HG02943 (cell line): ENCODE measurements around the gene MRE11.
"Not testable (repeated sequence)": the region's sequence is repeated elsewhere in the genome, so short reads cannot be mapped to it uniquely, and the experiment has no call there.

Source experiments
- ATAC-seq: cut with Tn5 transposase; IDR thresholded peaks from one replicate; pipeline ENCODE4 v1.9.1; 2021; ENCODE audit warnings: mild to moderate bottlenecking, low read depth, moderate library complexity; ENCODE audit not compliant: unreplicated experiment

MRE11 gene

DNA sequence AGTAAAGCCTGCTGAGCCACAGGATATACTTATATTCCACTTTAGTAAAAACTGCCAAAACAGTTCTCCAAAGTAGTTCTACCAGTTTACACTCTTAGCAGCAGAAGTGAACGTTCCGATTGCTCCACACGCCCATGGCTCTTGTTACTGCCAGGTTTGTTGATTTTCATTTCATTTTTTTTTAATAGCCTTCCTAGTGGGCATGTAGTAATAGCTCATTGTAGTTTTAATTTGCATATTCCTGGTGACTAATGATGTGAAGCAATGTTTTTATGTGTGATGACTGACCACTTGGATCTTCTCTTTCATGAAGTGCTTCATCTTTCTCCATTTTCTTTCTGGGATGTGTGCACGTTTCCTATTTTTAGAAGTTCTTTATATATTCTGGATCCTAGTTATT, 13.8 kb upstream of the MRE11 start:
- ATAC-seq = no peak

DNA sequence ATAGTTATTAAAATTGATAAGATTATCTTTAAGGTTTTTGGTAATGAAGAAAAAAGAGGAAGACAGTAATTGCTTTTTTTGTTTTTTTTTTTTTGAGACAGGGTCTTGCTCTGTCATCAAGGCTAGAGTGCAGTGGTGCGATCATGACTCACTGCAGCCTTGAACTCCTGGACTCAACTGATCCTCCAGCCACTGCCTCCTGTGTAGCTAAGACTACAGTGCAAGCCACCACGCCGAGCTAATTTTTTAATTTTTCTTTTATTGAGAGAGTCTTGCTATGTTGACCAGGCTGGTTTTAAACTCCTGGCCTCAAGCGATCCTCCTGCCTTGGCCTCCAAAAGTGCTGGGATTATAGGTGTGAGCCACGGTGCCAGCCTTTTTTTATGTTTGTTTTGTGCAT, 12.9 kb upstream of the MRE11 start:
- not testable (repeated sequence) for ATAC-seq

DNA sequence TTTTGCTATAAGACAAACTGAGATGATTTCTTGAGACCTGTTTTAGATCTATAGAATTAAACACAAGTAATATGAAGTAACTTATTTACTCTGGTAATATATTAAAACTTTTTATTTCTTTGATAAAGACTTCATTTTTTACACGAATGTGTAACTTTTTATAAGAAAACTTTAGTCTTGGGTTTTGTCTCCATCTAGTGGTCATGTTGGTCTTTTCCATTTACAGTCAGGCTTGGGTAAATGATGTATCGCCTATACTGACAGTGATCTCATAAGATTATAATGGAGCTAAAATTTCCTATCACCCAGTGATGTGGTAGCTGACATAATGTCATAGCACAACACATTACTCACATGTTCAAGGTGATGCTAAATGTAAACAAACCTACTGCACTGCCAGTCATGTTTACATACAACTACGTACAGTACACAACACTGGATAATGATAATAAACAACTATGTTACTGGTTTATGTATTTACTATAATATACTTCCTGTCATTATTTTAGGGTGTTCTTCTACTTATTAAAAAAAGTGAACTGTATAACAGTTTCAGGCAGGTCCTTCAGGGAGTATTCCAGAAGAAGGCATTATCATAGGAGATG, 11.1 kb upstream of the MRE11 start:
- ATAC-seq = no peak

DNA sequence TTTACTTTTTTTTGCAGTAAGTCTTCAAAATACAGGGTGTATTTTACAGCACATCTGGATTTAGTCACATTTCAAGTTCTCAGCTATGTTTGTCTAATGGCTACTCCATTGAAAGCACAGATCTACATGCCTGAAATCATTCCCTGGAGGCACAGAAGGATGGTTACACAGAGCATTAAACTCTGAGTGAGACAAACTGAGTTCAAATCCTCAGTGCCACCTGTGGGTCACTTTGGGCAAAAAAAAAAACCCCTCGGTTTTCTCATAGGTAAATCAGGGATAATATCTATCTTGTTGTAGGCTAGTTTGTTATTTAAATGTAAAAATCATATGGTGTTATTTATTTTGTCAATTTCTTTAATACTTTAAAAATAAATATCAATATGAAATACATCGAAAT, 7.9 kb upstream of the MRE11 start:
- ATAC-seq = no peak

DNA sequence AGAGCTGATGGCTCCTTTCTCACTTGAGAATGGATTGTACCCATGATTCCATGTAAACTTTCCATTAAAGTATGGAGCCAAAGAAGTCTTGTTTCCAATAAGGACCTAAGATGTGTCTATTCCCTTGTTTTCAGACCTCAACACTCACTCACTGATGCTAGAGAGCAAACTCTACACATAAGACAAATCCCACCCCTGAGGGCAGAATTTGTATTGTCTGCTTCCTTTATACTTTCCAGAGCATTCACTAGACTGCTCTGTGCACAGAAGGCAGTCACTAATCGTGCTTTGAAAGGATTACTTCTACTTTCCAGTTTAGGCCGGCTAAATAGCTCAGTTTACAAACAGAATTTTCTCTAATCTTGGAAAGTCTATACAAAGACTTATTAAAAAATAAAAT, 6.5 kb upstream of the MRE11 start:
- no peak for ATAC-seq

DNA sequence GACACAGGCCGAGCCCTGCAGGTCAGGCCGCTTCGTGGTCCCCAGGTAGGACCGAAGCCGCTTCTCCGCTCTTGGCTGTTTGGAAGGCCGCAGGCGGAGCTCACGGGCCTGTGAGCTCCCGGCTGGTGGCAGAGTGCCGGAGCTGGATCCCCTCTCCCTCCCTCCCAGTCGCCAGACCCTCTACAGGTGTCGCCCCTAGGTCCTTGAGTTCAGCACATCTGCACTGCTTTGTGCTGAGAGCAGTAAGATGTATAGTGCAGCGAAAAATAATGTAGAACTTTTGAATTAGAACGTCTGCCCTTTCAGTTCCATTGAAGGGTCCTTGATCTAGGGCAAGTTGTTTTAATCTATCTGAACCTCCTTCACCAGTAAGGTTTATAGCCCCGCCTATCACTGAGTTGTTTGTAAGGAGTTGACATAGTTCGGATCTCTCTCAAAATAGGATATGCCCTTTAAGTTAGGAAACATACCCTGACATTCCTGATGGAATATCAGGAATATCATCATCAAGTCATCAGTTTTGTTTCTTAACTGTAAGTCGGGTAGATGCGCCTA, 559 bp upstream of the MRE11 start:
- peak; percentile 58 for ATAC-seq

DNA sequence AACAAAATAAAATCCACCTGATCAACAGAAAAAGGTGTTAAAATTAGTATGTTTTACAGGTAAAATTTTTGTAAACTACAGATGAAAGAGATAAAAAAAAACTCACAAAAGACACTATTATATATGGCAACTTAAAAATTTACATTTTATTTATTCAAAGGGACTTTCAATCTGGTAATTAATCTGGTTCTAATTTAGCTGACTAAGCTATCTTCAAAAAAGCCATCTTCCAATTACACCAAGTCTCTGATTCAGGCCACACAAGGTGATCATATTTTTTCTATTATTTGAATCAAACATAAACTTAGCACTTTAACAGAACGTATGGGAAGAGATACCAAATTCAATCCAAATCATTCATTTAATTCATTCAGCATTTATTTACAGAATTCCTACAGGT, 7.6 kb downstream of the MRE11 start:
- no peak for ATAC-seq

DNA sequence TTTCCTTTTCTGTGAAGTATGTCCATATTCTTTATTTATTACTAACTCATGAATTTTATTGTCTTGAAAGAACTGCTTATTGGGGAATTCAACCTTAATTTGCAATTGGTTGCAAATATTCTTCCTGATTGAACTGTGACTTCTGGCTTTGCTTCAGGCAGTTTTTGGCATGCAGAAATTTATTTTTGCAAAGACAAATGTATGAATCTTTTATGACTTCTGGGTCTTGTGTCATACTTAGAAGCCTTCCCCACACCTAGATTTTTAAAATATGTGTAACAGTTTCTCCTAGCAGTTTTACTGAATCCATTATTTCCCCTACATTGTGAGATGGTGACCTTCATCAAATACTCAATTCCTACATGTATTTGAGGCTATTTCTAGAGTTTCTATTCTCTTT, 12.3 kb downstream of the MRE11 start:
- no peak for ATAC-seq

DNA sequence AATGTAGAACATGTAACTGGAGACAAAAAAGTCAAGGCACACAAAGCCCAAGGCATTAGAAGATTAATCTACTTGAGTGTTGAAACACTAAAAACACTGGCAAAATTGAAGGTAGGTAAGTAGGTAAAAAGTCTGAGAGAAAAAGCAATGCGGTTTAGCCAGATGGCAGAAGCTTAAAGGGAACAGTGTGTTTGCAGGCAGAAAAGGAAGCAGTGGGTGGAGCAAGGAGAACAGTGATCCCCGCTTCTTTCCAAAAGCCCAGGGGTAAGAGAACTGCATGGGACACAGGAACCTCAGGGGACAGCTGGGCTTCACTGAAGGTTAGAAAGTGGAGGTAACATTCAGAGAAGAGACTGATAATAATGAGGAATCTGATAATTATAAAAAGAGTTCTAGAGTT, 16.0 kb downstream of the MRE11 start:
- ATAC-seq = no peak

DNA sequence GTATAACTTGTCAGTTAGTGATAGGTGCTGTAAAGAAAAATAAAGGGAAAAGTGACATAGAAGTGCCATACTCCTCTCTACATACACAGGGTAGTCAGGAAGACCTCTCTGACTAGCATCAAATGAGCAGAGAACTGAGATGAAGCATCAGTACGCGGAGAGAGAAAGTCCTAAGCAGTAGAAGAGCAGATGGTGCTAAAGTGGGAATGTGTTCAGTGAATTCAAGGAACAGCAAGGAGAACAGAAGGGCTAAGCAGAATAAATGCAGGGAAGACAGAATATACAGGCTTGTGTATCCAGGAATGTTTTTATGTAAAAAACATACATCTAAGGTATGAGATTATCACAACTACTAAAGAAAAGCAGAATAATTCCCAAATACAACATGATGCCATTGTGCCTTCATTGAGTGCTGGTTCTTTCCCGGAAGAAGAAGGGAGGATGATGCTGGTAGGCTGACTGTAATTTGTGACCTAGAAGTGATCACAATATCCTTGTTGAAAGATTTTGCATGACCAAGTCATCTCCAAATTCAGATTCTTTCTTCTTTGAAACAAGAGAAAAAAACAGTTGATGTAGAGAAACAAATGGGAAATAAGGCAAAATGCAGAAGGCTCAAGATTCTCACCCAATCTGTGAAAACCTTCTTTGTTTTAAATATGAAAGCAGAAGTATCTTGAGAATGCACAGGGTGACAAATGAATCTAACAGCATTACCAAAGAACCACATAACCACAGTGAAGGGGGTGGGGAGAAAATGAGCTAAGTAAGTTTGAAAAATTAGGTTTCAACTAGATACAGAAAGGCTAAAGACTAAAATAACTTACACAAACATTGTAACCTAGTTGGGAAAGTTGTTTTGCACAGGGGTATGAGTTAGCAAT, 20.5 kb downstream of the MRE11 start:
- ATAC-seq = peak; percentile 69

DNA sequence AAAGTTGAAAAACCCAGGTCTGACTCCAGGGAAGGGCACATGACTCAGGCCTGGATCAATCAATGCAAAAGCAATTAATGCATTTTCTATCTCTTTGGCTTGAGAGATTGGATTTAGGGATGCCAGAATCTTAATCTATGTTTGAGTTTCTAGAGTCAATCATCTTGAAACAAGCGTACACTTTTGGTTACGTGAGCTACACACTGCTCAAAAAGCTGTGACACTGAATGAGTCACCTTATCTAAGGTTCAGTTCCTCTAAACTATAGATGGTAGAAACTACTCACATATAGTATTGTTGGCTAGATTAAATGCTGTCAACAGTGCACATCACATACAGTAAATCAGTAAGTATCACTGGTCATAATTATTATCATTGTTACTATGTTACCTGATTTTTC, 24.2 kb downstream of the MRE11 start:
- ATAC-seq = peak; percentile 66

DNA sequence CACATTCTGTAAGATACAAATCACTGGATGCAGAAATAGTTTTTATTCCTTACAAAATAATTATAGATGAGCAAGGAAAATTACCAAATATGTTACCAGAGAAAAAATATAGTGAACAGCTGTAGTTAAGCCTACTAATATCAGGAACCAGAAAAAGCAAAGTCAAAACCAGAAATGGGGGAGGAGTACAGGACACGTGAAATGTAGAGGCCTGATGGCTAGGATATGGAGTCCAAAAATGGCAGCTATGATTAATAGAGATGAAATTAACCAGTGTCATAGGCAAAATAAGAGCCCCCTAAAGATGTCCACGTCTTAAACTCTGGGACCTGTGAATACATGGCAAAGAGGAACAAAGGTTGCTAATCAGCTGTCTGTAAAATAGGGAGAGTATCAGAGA, 34.1 kb downstream of the MRE11 start:
- ATAC-seq = no peak

DNA sequence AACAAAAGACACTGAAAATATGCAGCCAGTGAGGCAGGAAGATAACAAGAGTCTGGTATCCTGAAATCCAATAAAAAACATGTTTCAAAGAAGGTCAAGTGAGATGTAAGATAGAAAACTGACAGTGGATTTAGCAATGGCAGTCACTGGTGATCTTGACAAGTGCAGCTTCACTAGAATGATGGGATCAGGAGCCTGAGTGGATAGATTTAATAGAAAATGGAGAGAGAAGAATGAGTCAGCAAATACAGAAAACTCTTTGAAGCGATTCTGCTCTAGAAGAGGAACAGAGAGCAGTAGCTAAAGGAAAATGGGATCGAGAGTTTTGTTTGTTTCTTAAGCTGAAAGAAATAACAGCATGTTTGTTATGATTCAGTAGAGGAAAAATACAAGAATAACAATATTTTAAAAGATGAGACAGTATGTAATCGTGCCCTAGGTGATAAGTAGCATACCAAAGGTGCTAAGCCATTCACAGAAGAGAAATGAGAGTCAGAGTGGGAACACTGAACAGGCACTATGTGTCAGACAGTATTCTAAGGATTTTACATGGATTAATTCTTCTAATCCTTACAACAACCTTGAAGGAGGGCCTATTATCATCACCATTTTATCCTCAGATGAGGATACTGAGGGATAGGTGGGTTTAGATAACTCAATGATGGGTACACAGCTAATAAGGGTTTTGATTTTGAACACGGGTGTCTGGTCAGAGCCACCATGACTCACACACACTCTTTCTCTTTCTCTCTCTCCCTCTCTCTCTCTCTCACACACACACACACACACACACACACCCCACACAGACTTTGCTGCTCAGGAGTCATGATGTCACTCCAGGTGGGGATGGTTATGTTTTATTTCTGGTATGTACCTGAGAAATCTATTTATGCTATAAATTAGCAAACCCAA, 36.3 kb downstream of the MRE11 start:
- no peak for ATAC-seq

DNA sequence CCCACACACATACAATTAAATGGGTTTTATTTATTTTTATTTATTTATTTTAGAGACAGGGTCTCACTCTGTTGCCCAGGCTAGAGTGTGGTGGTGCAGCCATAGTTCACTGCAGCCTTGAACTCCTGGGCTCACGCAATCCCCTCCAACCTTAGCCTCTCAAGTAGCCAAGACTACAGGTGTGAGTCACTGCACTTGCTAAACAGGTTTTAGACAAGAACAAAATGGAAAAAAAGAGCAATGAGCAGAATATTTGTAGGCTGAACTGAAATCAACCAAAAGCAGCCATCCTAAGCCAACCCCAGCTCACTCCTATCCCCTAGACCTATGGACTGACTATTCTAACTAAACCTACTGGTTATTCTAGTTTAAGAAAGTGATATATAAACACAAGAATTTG, 37.8 kb downstream of the MRE11 start:
- no peak for ATAC-seq

DNA sequence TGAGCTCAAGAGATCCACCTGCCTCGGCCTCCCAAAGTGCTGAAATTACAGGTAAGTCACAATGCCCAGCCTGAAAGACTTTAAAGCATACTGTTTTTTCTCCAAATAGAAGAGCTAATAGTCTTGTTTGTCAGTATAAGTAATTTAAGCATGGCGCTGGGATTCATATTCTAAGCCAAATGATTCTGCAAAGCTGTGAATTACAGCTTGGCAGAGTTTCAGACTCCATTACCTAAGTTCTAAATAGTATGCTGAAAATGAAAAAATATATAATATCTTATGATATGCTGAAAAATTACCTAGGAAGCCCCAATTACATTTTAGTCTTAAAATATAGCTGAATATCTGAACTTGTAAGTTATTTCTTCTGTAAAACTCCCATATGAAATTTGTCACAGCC, 39.3 kb downstream of the MRE11 start:
- ATAC-seq = no peak

DNA sequence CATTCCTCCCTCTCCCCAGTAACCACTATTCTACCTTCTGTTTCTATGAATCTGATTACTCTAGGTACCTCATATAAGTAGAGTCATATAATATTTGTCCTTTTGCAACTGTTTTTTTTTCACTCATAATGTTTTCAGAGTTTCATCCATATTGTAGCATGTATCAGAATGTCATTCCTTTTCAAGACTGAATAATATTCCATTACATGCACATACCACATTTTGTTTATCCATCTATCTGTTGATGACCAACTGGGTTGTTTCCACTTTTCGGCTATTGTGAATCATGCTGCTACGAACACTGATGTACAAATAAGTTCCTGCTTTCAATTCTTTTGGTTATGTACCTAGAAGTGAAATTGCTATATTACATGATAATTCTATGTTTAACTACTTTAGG, 40.7 kb downstream of the MRE11 start:
- no peak for ATAC-seq

DNA sequence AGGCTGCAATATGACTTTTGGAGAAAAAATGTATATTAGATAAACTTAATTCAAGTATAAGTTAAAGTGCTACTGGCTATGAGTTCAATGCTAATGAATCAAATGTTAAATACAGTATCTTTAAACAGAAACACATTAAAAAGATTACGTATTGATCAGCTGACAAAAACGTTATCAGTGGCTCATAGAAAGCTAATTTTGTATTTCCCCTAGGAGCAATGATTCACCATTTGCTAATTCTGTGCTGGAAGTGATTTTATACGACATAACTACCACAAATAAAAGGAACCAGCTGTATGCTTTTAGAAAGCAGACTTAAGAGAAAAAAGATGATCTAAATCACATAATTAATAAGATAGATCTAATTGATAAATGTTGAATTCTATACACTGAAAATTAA, 43.6 kb downstream of the MRE11 start:
- ATAC-seq = no peak

DNA sequence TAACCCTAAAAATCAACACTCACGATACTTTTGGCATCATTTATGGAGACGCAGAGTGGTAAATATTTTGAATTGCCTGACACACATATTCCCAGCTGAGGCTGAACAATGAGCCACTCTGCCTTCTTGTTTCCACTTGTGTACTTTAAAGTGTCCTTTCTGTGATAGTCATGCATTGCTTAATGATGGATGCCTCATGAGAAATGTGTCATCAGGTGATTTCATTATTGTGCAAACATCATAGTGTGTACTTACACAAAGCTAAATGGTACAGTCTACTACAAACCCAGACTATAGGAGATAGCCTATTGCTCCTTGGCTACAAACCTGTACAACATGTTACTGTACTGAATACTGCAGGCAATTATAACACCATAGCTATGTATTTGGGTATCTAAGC, 44.2 kb downstream of the MRE11 start:
- ATAC-seq = no peak

DNA sequence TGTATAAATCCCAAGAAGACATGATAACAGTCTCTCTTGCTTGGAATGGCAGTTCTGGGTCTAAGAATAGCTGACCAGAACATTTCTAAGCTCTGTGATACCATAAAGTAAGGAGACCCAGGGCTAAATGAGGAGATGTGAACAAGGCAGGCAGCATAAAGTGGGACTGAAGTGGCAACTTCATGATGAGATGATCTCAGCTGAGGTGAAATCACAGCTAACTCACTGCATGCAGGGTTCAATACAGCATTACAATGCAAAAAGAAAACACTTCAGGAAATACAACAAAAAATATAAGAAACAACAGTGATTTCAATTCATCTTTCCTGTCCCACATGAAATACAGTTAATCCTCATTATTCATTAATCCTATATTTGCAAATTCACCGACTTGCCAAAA, 44.6 kb downstream of the MRE11 start:
- no peak for ATAC-seq

DNA sequence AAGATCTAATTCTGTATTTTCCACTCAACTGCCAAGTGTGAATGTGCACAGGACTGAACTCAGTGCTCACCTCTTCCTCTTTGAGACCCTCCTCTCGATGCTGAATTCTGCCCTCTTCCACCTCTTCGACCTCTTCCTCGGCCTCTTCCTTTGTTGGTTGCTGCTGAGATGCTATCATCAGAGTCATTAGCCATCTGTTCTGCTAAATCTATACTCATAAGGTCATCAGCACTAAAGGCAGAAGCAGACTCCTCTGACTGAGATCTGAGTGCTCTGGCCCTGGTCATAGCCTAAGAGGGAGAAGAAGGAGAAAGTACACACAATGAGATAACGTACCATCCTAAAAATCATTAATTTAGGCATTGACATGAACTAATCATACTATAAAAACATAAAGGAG, 46.5 kb downstream of the MRE11 start:
- no peak for ATAC-seq

DNA sequence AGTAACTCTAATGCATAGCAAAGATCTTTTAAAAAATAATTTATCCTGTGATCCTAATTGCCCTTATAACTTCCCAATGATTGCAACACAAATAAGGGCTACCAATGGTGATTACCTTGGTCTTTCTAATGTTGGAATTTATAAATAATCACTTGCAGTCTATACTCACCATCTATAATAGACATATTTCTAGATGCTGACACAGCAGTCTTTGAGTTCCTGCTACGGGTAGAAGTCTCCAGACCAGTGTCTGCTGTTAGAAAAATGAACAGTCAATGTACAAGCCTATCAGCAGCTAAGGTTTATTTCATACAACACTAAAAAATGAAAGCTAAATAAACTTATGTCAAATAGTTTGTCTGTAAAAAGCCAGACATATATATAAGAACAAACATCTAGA, 48.0 kb downstream of the MRE11 start:
- ATAC-seq = no peak
